RCC 7860 (cell line): Measurements from ENCODE around the gene FHOD1.

ENCODE experiments used
- DNase-seq: peaks from one replicate; pipeline ENCODE4 v3.0.0-alpha.2; 2015; ENCODE audit warnings: low spot score
- FAIRE-seq: peaks from 2 replicates; lab custom pipeline; 2012; peaks lifted over from hg19 to GRCh38; lab: Jason Lieb, UNC

FHOD1 gene

GRCh38 chr16:67210069-67210937 is 37.0 kb downstream of the FHOD1 start:
- FAIRE-seq (no peak), DNase-seq (no peak)

- FAIRE-seq (no peak), DNase-seq (no peak)
These were observed 37.7 kb downstream of the FHOD1 start for GRCh38 chr16:67209565-67209964.

GRCh38 chr16:67208154-67208896 is 39.0 kb downstream of the FHOD1 start:
- FAIRE-seq (no peak), DNase-seq (no peak)

GRCh38 chr16:67207249-67208091 is 39.8 kb downstream of the FHOD1 start:
- FAIRE-seq = no peak
- peak; percentile 68 for DNase-seq

GRCh38 chr16:67206838-67207248 is 40.4 kb downstream of the FHOD1 start:
- DNase-seq (no peak), FAIRE-seq (no peak)

GRCh38 chr16:67206129-67206837 is 41.0 kb downstream of the FHOD1 start:
- FAIRE-seq (no peak), DNase-seq (no peak)

GRCh38 chr16:67204076-67204475 is 43.2 kb downstream of the FHOD1 start:
- DNase-seq (no peak), FAIRE-seq (no peak)

GRCh38 chr16:67202956-67203493 is 44.3 kb downstream of the FHOD1 start:
- FAIRE-seq = no peak
- no peak for DNase-seq

GRCh38 chr16:67202426-67202825 is 44.9 kb downstream of the FHOD1 start:
- FAIRE-seq (no peak), DNase-seq (no peak)

GRCh38 chr16:67201411-67202345 is 45.6 kb downstream of the FHOD1 start:
- no peak for DNase-seq
- FAIRE-seq = no peak

GRCh38 chr16:67200491-67200890 is 46.8 kb downstream of the FHOD1 start:
- no peak for DNase-seq
- no peak for FAIRE-seq

- DNase-seq = no peak
- no peak for FAIRE-seq
These were observed 47.5 kb downstream of the FHOD1 start for GRCh38 chr16:67199808-67200198.

- DNase-seq (no peak), FAIRE-seq (no peak)
These were observed 48.1 kb downstream of the FHOD1 start, which contains the start of gene ELMO3 for GRCh38 chr16:67199011-67199807. Gene ELMO3 (plus strand): TSS chr16:67199131. CDS start chr16:67199327, 196 bp downstream.

GRCh38 chr16:67198238-67198734 is 49.0 kb downstream of the FHOD1 start:
- no peak for DNase-seq
- FAIRE-seq = no peak

- FAIRE-seq (no peak), DNase-seq (no peak)
These were observed 49.6 kb downstream of the FHOD1 start for GRCh38 chr16:67197704-67198103.

GRCh38 chr16:67196881-67197280 is 50.4 kb downstream of the FHOD1 start:
- FAIRE-seq = no peak

GRCh38 chr16:67195676-67196075 is 51.6 kb downstream of the FHOD1 start:
- FAIRE-seq (no peak), DNase-seq (no peak)

More at GRCh38 chr16:67196881-67197280, 50.4 kb downstream of the FHOD1 start:
- DNase-seq = no peak

GRCh38 chr16:67194260-67194659 is 53.0 kb downstream of the FHOD1 start:
- FAIRE-seq (no peak), DNase-seq (no peak)
